Spleen (tissue), 7 donors: Measurements from ENCODE around the gene GADD45GIP1.

Source experiments
- POLR2A ChIP-seq, 3 donors: fragments of 450-650 bp; IDR thresholded peaks; one replicate each; pipeline ENCODE4 v1.5.1; 2017; ENCODE audit warnings: antibody characterized with exemption in 3 of 3, mild to moderate bottlenecking in 1 of 3
- POLR2AphosphoS5 ChIP-seq, 3 donors: sonication (generic); formaldehyde crosslinking; IDR thresholded peaks; one replicate each; pipeline ENCODE4 v1.5.1; 2017; ENCODE audit warnings: antibody characterized with exemption in 3 of 3
- TF ChIP-seq, protein P1 (sequence below), 11 experiments: fragments of 200-600 bp in 7 of 11; fragments of 450-650 bp in 4 of 11; sonication (generic) in 4 of 11; IDR thresholded peaks in 8 of 11; conservative IDR thresholded peaks in 3 of 11; 1 replicate in 7 of 11; 2 replicates in 4 of 11; pipeline versions ENCODE4 v1.4.0 to v1.8.0; 2016 to 2021; ENCODE audit warnings: antibody characterized with exemption in 11 of 11, inconsistent platforms in 4 of 11, mild to moderate bottlenecking in 1 of 11
- donor health status: DM: no; HTN: no; CAD: no; lungs with moderate emphysema.
- donor health status: DM: no; HTN: no; CAD: no.
- donor health status: DM: no; HTN: no; CAD: no.

- TF ChIP-seq, protein P1, sequence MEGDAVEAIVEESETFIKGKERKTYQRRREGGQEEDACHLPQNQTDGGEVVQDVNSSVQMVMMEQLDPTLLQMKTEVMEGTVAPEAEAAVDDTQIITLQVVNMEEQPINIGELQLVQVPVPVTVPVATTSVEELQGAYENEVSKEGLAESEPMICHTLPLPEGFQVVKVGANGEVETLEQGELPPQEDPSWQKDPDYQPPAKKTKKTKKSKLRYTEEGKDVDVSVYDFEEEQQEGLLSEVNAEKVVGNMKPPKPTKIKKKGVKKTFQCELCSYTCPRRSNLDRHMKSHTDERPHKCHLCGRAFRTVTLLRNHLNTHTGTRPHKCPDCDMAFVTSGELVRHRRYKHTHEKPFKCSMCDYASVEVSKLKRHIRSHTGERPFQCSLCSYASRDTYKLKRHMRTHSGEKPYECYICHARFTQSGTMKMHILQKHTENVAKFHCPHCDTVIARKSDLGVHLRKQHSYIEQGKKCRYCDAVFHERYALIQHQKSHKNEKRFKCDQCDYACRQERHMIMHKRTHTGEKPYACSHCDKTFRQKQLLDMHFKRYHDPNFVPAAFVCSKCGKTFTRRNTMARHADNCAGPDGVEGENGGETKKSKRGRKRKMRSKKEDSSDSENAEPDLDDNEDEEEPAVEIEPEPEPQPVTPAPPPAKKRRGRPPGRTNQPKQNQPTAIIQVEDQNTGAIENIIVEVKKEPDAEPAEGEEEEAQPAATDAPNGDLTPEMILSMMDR (IDR thresholded peaks at IDR 0.05 in 8 of 11, conservative IDR thresholded peaks at IDR 0.05 in 3 of 11), result no peak
- TF ChIP-seq POLR2A (IDR thresholded peaks at IDR 0.05) (no peak), POLR2AphosphoS5 (IDR thresholded peaks at IDR 0.05) (no peak)
These were observed 12.8 kb downstream of the GADD45GIP1 start for GRCh38 chr19:12944104-12944674.
